K562 (cell line): ENCODE data around the gene CNTRL. TPM values are rescaled to one million over a fixed set of nuclear protein-coding genes. Genes with fewer than 3 reads are reported as not detected.

Source experiments
- FOXK2 ChIP-seq, 2 experiments: fragments of 450-650 bp; IDR thresholded peaks in 1 of 2; conservative IDR thresholded peaks in 1 of 2; 2 replicates each; pipeline ENCODE4 v1.6.1; 2016; ENCODE audit warnings: low read depth in 2 of 2, mild to moderate bottlenecking in 1 of 2
- MAZ ChIP-seq, 2 experiments: fragments of 450-650 bp in 1 of 2; sonication (generic) in 1 of 2; formaldehyde crosslinking; IDR thresholded peaks in 1 of 2; conservative IDR thresholded peaks in 1 of 2; 2 replicates each; pipeline versions ENCODE4 v1.4.0 to v1.5.0; 2020; ENCODE audit warnings: mild to moderate bottlenecking in 1 of 2, missing genetic modification reagents in 1 of 2
- MECOM ChIP-seq: fragments of 250-450 bp; sonication (Bioruptor Pico); IDR thresholded peaks from 2 replicates; pipeline ENCODE4 v1.8.0; 2022; ENCODE audit warnings: inconsistent platforms
- MGA ChIP-seq: fragments of 450-650 bp; IDR thresholded peaks from 2 replicates; pipeline ENCODE4 v1.6.1; 2016; ENCODE audit warnings: mild to moderate bottlenecking, moderate library complexity
- SRF ChIP-seq, 2 experiments: fragments of 250-450, 450-650 bp in 1 of 2; sonication (Bioruptor Pico) in 1 of 2; sonication (generic) in 1 of 2; formaldehyde crosslinking; IDR thresholded peaks; 2 replicates each; pipeline versions ENCODE4 v1.5.0 to v1.5.1; 2020 to 2022; ENCODE audit warnings: mild to moderate bottlenecking in 1 of 2, missing genetic modification reagents in 1 of 2
- ZNF12 ChIP-seq: sonication (generic); formaldehyde crosslinking; IDR thresholded peaks from 2 replicates; pipeline ENCODE4 v1.4.0; 2020; ENCODE audit warnings: mild to moderate bottlenecking, missing genetic modification reagents
- ZNF3 ChIP-seq: fragments of 250-450 bp; sonication (Bioruptor Pico); IDR thresholded peaks from 2 replicates; pipeline ENCODE4 v1.5.0; 2021; ENCODE audit warnings: mild to moderate bottlenecking, moderate library complexity
- ZNF384 ChIP-seq: IDR thresholded peaks from 2 replicates; pipeline ENCODE4 v1.6.1; 2012; ENCODE audit warnings: low read depth, low read length, improper control_type of control experiment
- ZSCAN29 ChIP-seq: fragments of 450-650 bp; IDR thresholded peaks from 2 replicates; pipeline ENCODE4 v1.6.1; 2017
- polyA plus RNA-seq, 8 experiments: library from polyadenylated mRNA; depleted of rRNA in 4 of 8; stranded (reverse) in 5 of 8; unstranded in 3 of 8; fragments of >200 nt; fragmentation: Nextera tagmentation in 2 of 8; fragmentation: Illumina TruSeq in 1 of 8; extraction: Ambion mirVana in 2 of 8; extraction: Trizol in 1 of 8; gene quantifications; 2 replicates each; pipeline versions ENCODE4 v1.2.1 to v1.2.3, GENCODE V29; 2011 to 2014; ENCODE audit warnings: inconsistent platforms in 1 of 8, missing spikeins in 1 of 8
- total RNA-seq, 7 experiments: library from RNA; depleted of rRNA in 6 of 7; stranded (reverse); fragments of >200 nt in 6 of 7; fragmentation: Illumina TruSeq in 2 of 7; extraction: Trizol in 2 of 7; gene quantifications; 2 replicates each; pipeline versions ENCODE4 v1.2.1 to v1.2.3, GENCODE V29; 2011 to 2021; ENCODE audit warnings: low replicate concordance in 1 of 7
- TF ChIP-seq, protein P1 (sequence below), 3 experiments: fragments of 200-800 bp in 1 of 3; fragments of 250-450 bp in 1 of 3; fragments of 450-650 bp in 1 of 3; sonication (Bioruptor Pico) in 1 of 3; sonication (Bioruptor generic) in 1 of 3; formaldehyde crosslinking in 1 of 3; IDR thresholded peaks; 2 replicates each; pipeline versions ENCODE4 v1.6.1 to v1.8.0; 2016 to 2022; ENCODE audit warnings: mild to moderate bottlenecking in 2 of 3, missing genetic modification characterization in 2 of 3, missing compliant biosample characterization in 1 of 3, moderate library complexity in 1 of 3
- TF ChIP-seq, protein P2 (sequence below): fragments of 450-650 bp; formaldehyde crosslinking; IDR thresholded peaks from 2 replicates; pipeline ENCODE4 v1.4.0; 2022; ENCODE audit warnings: mild to moderate bottlenecking, moderate library complexity

Gene CNTRL
- total and polyA plus RNA-seq, 9 of the 15 experiments (the other 6 are each of a cell fraction or from before 2014, with no cell fraction given) = 9.2 to 28.9 (median 20.5) TPM

DNA sequence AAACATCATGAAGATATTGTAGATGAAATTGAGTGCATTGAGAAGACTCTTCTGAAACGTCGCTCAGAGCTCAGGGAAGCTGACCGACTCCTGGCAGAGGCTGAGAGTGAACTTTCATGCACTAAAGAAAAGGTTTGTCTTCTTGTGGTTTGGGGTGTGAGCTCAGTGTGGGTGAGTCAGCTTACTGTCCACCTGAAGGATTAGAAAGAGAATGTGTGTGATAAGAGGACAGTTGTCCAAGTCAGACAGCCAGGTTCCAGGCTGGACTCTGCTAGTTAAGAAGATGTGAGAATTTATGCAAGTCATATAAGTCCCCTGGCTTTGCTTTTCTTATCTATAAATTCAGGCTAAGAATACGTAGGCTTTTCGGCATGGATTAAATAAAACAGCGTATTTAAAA, 80.0 kb downstream of the CNTRL start (continued):
- TF ChIP-seq FOXK2 (conservative IDR thresholded peaks at IDR 0.05 in 1 of 2, IDR thresholded peaks at IDR 0.05 in 1 of 2; ENCODE audit: low read depth in 2 of 2) = no peak
- no peak for TF ChIP-seq MGA
- no peak for TF ChIP-seq ZSCAN29
- TF ChIP-seq, protein P1, sequence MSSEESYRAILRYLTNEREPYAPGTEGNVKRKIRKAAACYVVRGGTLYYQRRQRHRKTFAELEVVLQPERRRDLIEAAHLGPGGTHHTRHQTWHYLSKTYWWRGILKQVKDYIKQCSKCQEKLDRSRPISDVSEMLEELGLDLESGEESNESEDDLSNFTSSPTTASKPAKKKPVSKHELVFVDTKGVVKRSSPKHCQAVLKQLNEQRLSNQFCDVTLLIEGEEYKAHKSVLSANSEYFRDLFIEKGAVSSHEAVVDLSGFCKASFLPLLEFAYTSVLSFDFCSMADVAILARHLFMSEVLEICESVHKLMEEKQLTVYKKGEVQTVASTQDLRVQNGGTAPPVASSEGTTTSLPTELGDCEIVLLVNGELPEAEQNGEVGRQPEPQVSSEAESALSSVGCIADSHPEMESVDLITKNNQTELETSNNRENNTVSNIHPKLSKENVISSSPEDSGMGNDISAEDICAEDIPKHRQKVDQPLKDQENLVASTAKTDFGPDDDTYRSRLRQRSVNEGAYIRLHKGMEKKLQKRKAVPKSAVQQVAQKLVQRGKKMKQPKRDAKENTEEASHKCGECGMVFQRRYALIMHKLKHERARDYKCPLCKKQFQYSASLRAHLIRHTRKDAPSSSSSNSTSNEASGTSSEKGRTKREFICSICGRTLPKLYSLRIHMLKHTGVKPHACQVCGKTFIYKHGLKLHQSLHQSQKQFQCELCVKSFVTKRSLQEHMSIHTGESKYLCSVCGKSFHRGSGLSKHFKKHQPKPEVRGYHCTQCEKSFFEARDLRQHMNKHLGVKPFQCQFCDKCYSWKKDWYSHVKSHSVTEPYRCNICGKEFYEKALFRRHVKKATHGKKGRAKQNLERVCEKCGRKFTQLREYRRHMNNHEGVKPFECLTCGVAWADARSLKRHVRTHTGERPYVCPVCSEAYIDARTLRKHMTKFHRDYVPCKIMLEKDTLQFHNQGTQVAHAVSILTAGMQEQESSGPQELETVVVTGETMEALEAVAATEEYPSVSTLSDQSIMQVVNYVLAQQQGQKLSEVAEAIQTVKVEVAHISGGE (CRISPR knock-in tag; IDR thresholded peaks at IDR 0.05) = 0 out of 6 replicates have a peak, but pooled peaks of 1 of the 3 experiments have one; percentile 49
- TF ChIP-seq MECOM (CRISPR knock-in tag) = no peak
- TF ChIP-seq ZNF3 (CRISPR knock-in tag) = no peak
- TF ChIP-seq, protein P2, sequence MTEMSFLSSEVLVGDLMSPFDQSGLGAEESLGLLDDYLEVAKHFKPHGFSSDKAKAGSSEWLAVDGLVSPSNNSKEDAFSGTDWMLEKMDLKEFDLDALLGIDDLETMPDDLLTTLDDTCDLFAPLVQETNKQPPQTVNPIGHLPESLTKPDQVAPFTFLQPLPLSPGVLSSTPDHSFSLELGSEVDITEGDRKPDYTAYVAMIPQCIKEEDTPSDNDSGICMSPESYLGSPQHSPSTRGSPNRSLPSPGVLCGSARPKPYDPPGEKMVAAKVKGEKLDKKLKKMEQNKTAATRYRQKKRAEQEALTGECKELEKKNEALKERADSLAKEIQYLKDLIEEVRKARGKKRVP (CRISPR knock-in tag) = no peak
- TF ChIP-seq ZNF384 = no peak
- TF ChIP-seq MAZ (CRISPR knock-in tag; conservative IDR thresholded peaks at IDR 0.05 in 1 of 2, IDR thresholded peaks at IDR 0.05 in 1 of 2) = no peak
- no peak for TF ChIP-seq ZNF12 (CRISPR knock-in tag)
- no peak for TF ChIP-seq SRF (CRISPR knock-in tag; IDR thresholded peaks at IDR 0.05)
